PC-9 (cell line): ENCODE data around the gene ARPC1B. TPM values are rescaled to one million over a fixed set of nuclear protein-coding genes. Genes with fewer than 3 reads are reported as not detected.

Experiments used
- BruUV-seq: library from RNA; stranded (reverse); fragments of 400-500 nt; replicated peaks from 2 replicates; lab custom pipeline; 2021; lab: Mats Ljungman, UMichigan
- CTCF ChIA-PET: fragments of 300-600 bp; sonication (Branson Sonifier 250); formaldehyde crosslinking; loops from one replicate; lab custom pipeline; 2022; ENCODE audit warnings: antibody characterized with exemption; lab: Charles Lee
- POLR2A ChIA-PET: fragments of 300-600 bp; sonication (Branson Sonifier 250); formaldehyde crosslinking; loops from one replicate; lab custom pipeline; 2022; ENCODE audit warnings: antibody characterized with exemption; ENCODE audit not compliant: unreplicated experiment; lab: Charles Lee
- DNase-seq, 2 experiments: peaks; one replicate each; pipeline versions ENCODE4 v3.0.0 to v3.0.0-alpha.2; 2015 to 2022; ENCODE audit warnings: mixed read lengths in 1 of 2
- H2AFZ ChIP-seq: fragments of 200-600 bp; sonication (generic); 2 replicates; pipeline ENCODE4 v1.8.1; 2017; ENCODE audit warnings: antibody characterized with exemption
- H3F3A ChIP-seq: fragments of 200-600 bp; sonication (generic); 2 replicates; pipeline ENCODE4 v1.8.1; 2017; ENCODE audit warnings: antibody characterized with exemption, mild to moderate bottlenecking, low read depth; ENCODE audit not compliant: insufficient read depth
- H3K27ac ChIP-seq: fragments of 200-600 bp; sonication (generic); 2 replicates; pipeline ENCODE4 v1.6.1; 2016; ENCODE audit warnings: mixed run types
- H3K27me3 ChIP-seq: fragments of 200-600 bp; sonication (generic); 2 replicates; pipeline ENCODE4 v1.6.1; 2016; ENCODE audit warnings: low read depth, mixed run types; ENCODE audit not compliant: insufficient read depth
- H3K36me3 ChIP-seq: fragments of 200-600 bp; sonication (generic); 2 replicates; pipeline ENCODE4 v1.6.1; 2016; ENCODE audit warnings: low read depth, mixed run types
- H3K4me1 ChIP-seq: fragments of 200-600 bp; sonication (generic); replicated peaks from 2 replicates; pipeline ENCODE4 v1.6.1; 2016; ENCODE audit warnings: mixed run types; ENCODE audit not compliant: insufficient read depth
- H3K4me2 ChIP-seq: fragments of 200-600 bp; sonication (generic); 2 replicates; pipeline ENCODE4 v1.6.1; 2017; ENCODE audit warnings: mixed run types
- H3K4me3 ChIP-seq: fragments of 200-600 bp; sonication (generic); 2 replicates; pipeline ENCODE4 v1.6.1; 2016; ENCODE audit warnings: mixed run types
- H3K79me2 ChIP-seq: fragments of 200-600 bp; sonication (generic); 2 replicates; pipeline ENCODE4 v1.6.1; 2017; ENCODE audit warnings: low read depth, mixed run types
- H3K9me2 ChIP-seq: fragments of 200-600 bp; sonication (generic); 2 replicates; pipeline ENCODE4 v1.8.1; 2017; ENCODE audit warnings: mild to moderate bottlenecking; ENCODE audit not compliant: insufficient read depth
- H3K9me3 ChIP-seq: fragments of 200-600 bp; sonication (generic); 2 replicates; pipeline ENCODE4 v1.8.1; 2016; ENCODE audit warnings: low read depth; ENCODE audit not compliant: insufficient read depth
- H4K20me1 ChIP-seq: fragments of 200-600 bp; sonication (generic); 2 replicates; pipeline ENCODE4 v1.8.1; 2017; ENCODE audit not compliant: insufficient read depth
- CTCF ChIP-seq: fragments of 200-600 bp; sonication (generic); conservative IDR thresholded peaks from 2 replicates; pipeline ENCODE4 v1.6.1; 2017; ENCODE audit warnings: mixed run types, antibody characterized with exemption, mild to moderate bottlenecking, moderate library complexity
- EZH2 ChIP-seq: fragments of 200-600 bp; sonication (generic); IDR thresholded peaks from 2 replicates; pipeline ENCODE4 v1.8.0; 2017; ENCODE audit warnings: antibody characterized with exemption, low read depth
- intact Hi-C: fragments of 100-400 bp; cut with micrococcal nuclease; formaldehyde crosslinking; loops from one replicate; pipeline ENCODE4 v1.10.0; 2022; ENCODE audit not compliant: unreplicated experiment
- total RNA-seq: library from RNA; stranded (reverse); gene quantifications from 2 replicates; pipeline ENCODE4 v1.2.3, GENCODE V29; 2021

ARPC1B gene
- total RNA-seq, 1 experiment from 2014 or later, result 276 TPM

GRCh38 chr7:99420213-99420612 is 45.7 kb downstream of the ARPC1B start:
- no peak overlapping the region for H2AFZ ChIP-seq
- no peak overlapping the region for H3K4me3 ChIP-seq
- H3K27me3 ChIP-seq, result no peaks in the 10 kb centered on the region
- DNase-seq, result no peak
- peaks cover 16% of the 10 kb centered on the region for H4K20me1 ChIP-seq
- H3K79me2 ChIP-seq, result no peaks in the 10 kb centered on the region
- no peaks in the 10 kb centered on the region for H3K9me3 ChIP-seq
- no TSS peak for BruUV-seq
- CTCF ChIA-PET, result no interaction called here
- H3K4me1 ChIP-seq, result no peaks in the 10 kb centered on the region
- POLR2A ChIA-PET, result no interaction called here
- TF ChIP-seq EZH2 (no peak), CTCF (no peak)
- H3K4me2 ChIP-seq, result no peak overlapping the region
- peaks cover 9% of the 10 kb centered on the region; the same call in 1 of the 2 replicates for H3K36me3 ChIP-seq
- no peak overlapping the region for H3K27ac ChIP-seq
- intact Hi-C loops, result no loop called here
- H3F3A ChIP-seq, result peaks cover 18% of the 10 kb centered on the region; the same call in 1 of the 2 replicates
- H3K9me2 ChIP-seq, result no peaks in the 10 kb centered on the region

- Histone ChIP-seq H2AFZ (no peak overlapping the region), H3F3A (peaks cover 17% of the 10 kb centered on the region; the same call in 1 of the 2 replicates), H3K36me3 (peaks cover 8% of the 10 kb centered on the region; the same call in 1 of the 2 replicates), H3K4me1 (no peaks in the 10 kb centered on the region), H4K20me1 (peaks cover 16% of the 10 kb centered on the region), H3K27ac (no peak overlapping the region), H3K9me3 (no peaks in the 10 kb centered on the region), H3K4me2 (no peak overlapping the region), H3K4me3 (no peak overlapping the region), H3K9me2 (no peaks in the 10 kb centered on the region), H3K27me3 (no peaks in the 10 kb centered on the region), H3K79me2 (no peaks in the 10 kb centered on the region)
- BruUV-seq, result no TSS peak
- ChIA-PET CTCF (no interaction called here), POLR2A (no interaction called here)
- TF ChIP-seq EZH2 (no peak), CTCF (no peak)
- intact Hi-C loops, result no loop called here
- DNase-seq, result no peak
Measured at GRCh38 chr7:99420986-99421385, 46.5 kb downstream of the ARPC1B start.

GRCh38 chr7:99422186-99422585 is 47.7 kb downstream of the ARPC1B start:
- TF ChIP-seq CTCF (no peak), EZH2 (no peak)
- no peak overlapping the region for H3K27ac ChIP-seq

More at GRCh38 chr7:99422186-99422585, 47.7 kb downstream of the ARPC1B start:
- ChIA-PET CTCF (no interaction called here), POLR2A (interaction anchor here (0.6 kb wide), 1 partner anchor 14 kb away, joined by 11 read pairs; the partner anchor contains the start of genes BUD31 and PDAP1)
- no peak overlapping the region for H3K4me2 ChIP-seq
- peaks cover 10% of the 10 kb centered on the region for H4K20me1 ChIP-seq
- intact Hi-C loops, result no loop called here
- H2AFZ ChIP-seq, result no peak overlapping the region
- BruUV-seq, result no TSS peak
- no peak for DNase-seq
- no peaks in the 10 kb centered on the region for H3K9me2 ChIP-seq
- H3K79me2 ChIP-seq, result no peaks in the 10 kb centered on the region
- H3K9me3 ChIP-seq, result no peaks in the 10 kb centered on the region
- H3F3A ChIP-seq, result peaks cover 16% of the 10 kb centered on the region; the same call in 1 of the 2 replicates
- H3K36me3 ChIP-seq, result no peaks in the 10 kb centered on the region
- H3K4me1 ChIP-seq, result no peaks in the 10 kb centered on the region
- H3K27me3 ChIP-seq, result no peaks in the 10 kb centered on the region
- no peak overlapping the region for H3K4me3 ChIP-seq
